ENCODE data around the gene UBE3B. TPM values are rescaled to one million over a fixed set of nuclear protein-coding genes. Genes with fewer than 3 reads are reported as not detected.

The UBE3B gene
- polyA plus RNA-seq, 1 donor (not counting 4 experiments of a cell fraction or from before 2014, with no cell fraction given) = 27.1 TPM

- no peaks in the 10 kb centered on the region for H3K9me1 ChIP-seq (ENCODE audit: control insufficient read depth, extremely low read depth, insufficient read depth, low read length)
- dilution Hi-C loops (cut with MboI; ENCODE audit: extremely low pct_ligation_motif_present, low sequenced_read_pairs) = no loop called here
- H3K4me2 ChIP-seq (ENCODE audit: control insufficient read depth, extremely low read depth, insufficient read depth, low read depth, low read length) = no peak overlapping the region
- no peak overlapping the region for H3K4me3 ChIP-seq (ENCODE audit: control insufficient read depth in 2 of 3, extremely low read depth in 1 of 3, insufficient read depth in 2 of 3, low read depth in 1 of 3, low read length in 3 of 3)
- DNase-seq (ENCODE audit: low read depth, low spot score) (no peak), FAIRE-seq (no peak)
- H3K27ac ChIP-seq (ENCODE audit: control insufficient read depth, insufficient read depth, low read length) = no peak overlapping the region
- peaks cover 26% of the 10 kb centered on the region for H3K79me2 ChIP-seq (ENCODE audit: control insufficient read depth, insufficient read depth, low read length)
- no peak overlapping the region for H3K9ac ChIP-seq (ENCODE audit: control insufficient read depth, extremely low read depth, insufficient read depth, low read length)
- H3K9me3 ChIP-seq (ENCODE audit: control insufficient read depth, low read depth, low read length) = no peaks in the 10 kb centered on the region
- H4K20me1 ChIP-seq (ENCODE audit: control insufficient read depth, extremely low read depth, insufficient read depth, low read length) = no peaks in the 10 kb centered on the region
- no peaks in the 10 kb centered on the region for H3K27me3 ChIP-seq (ENCODE audit: control insufficient read depth, extremely low read depth, insufficient read depth, low read length)
- no peak overlapping the region for H2AFZ ChIP-seq (ENCODE audit: control insufficient read depth, low read length)
- peaks cover 18 to 20% of the 10 kb centered on the region in 2 experiments for H3K36me3 ChIP-seq (ENCODE audit: control insufficient read depth in 2 of 2, extremely low read depth in 1 of 2, insufficient read depth in 2 of 2, low read length in 2 of 2)
- TF ChIP-seq EZH2 (IDR thresholded peaks at IDR 0.05; ENCODE audit: low read length) = no peak
- TF ChIP-seq CTCF (optimal IDR thresholded peaks at IDR 0.05 in 1 of 3, IDR thresholded peaks at IDR 0.05 in 1 of 3, conservative IDR thresholded peaks at IDR 0.05 in 1 of 3; ENCODE audit: extremely low read depth in 1 of 3, insufficient read depth in 2 of 3, low read length in 3 of 3) = no peak
- peaks cover 6% of the 10 kb centered on the region for H3K4me1 ChIP-seq (ENCODE audit: control insufficient read depth, extremely low read depth, insufficient read depth, low read length)
Observed at GRCh38 chr12:109481863-109482262, 4.4 kb downstream of the UBE3B start.

GRCh38 chr12:109482491-109482890 lies 5.1 kb downstream of the UBE3B start:
- TF ChIP-seq CTCF (optimal IDR thresholded peaks at IDR 0.05 in 1 of 3, IDR thresholded peaks at IDR 0.05 in 1 of 3, conservative IDR thresholded peaks at IDR 0.05 in 1 of 3; ENCODE audit: extremely low read depth in 1 of 3, insufficient read depth in 2 of 3, low read length in 3 of 3) = no peak
- no peak for TF ChIP-seq EZH2 (IDR thresholded peaks at IDR 0.05; ENCODE audit: low read length)
- Histone ChIP-seq H4K20me1 (ENCODE audit: control insufficient read depth, extremely low read depth, insufficient read depth, low read length) (no peaks in the 10 kb centered on the region), H3K27me3 (ENCODE audit: control insufficient read depth, extremely low read depth, insufficient read depth, low read length) (no peaks in the 10 kb centered on the region), H3K9ac (ENCODE audit: control insufficient read depth, extremely low read depth, insufficient read depth, low read length) (no peak overlapping the region), H3K79me2 (ENCODE audit: control insufficient read depth, insufficient read depth, low read length) (peaks cover 23% of the 10 kb centered on the region), H2AFZ (ENCODE audit: control insufficient read depth, low read length) (no peak overlapping the region), H3K36me3 (ENCODE audit: control insufficient read depth in 2 of 2, extremely low read depth in 1 of 2, insufficient read depth in 2 of 2, low read length in 2 of 2) (peaks cover 22 to 24% of the 10 kb centered on the region in 2 experiments), H3K9me1 (ENCODE audit: control insufficient read depth, extremely low read depth, insufficient read depth, low read length) (no peaks in the 10 kb centered on the region), H3K4me3 (ENCODE audit: control insufficient read depth in 2 of 3, extremely low read depth in 1 of 3, insufficient read depth in 2 of 3, low read depth in 1 of 3, low read length in 3 of 3) (no peak overlapping the region), H3K4me2 (ENCODE audit: control insufficient read depth, extremely low read depth, insufficient read depth, low read depth, low read length) (no peak overlapping the region), H3K9me3 (ENCODE audit: control insufficient read depth, low read depth, low read length) (no peaks in the 10 kb centered on the region), H3K27ac (ENCODE audit: control insufficient read depth, insufficient read depth, low read length) (no peak overlapping the region), H3K4me1 (ENCODE audit: control insufficient read depth, extremely low read depth, insufficient read depth, low read length) (peaks cover 6% of the 10 kb centered on the region)
- dilution Hi-C loops (cut with MboI; ENCODE audit: extremely low pct_ligation_motif_present, low sequenced_read_pairs) = no loop called here
- FAIRE-seq = no peak
- no peak for DNase-seq (ENCODE audit: low read depth, low spot score)
